ENCODE data around the gene SPRED2.

GRCh38 chr2:65305934-65306333 lies 126.5 kb downstream of the SPRED2 start:
- TF ChIP-seq CTCF (IDR thresholded peaks at IDR 0.05) (no peak), POLR2A (IDR thresholded peaks at IDR 0.05) (no peak), POLR2AphosphoS5 (IDR thresholded peaks at IDR 0.05) (no peak)

Measured in stomach (tissue), 4 donors.